HepG2 (cell line): ENCODE results near the gene PPIL3. TPM values are rescaled to one million over a fixed set of nuclear protein-coding genes. Genes with fewer than 3 reads are reported as not detected.

Experiments
- AKNA ChIP-seq: sonication (generic); formaldehyde crosslinking; IDR thresholded peaks from 2 replicates; pipeline ENCODE4 v1.4.0; 2020; ENCODE audit warnings: missing genetic modification reagents, borderline replicate concordance
- ATF6 ChIP-seq: sonication (generic); formaldehyde crosslinking; conservative IDR thresholded peaks from 2 replicates; pipeline ENCODE4 v1.4.0; 2020; ENCODE audit warnings: missing genetic modification reagents
- CENPX ChIP-seq: sonication (generic); formaldehyde crosslinking; IDR thresholded peaks from 2 replicates; pipeline ENCODE4 v1.9.0; 2021; ENCODE audit warnings: mild to moderate bottlenecking, missing genetic modification reagents, moderate library complexity
- DMAP1 ChIP-seq: IDR thresholded peaks from 2 replicates; pipeline ENCODE4 v1.6.1; 2016
- FOXO1 ChIP-seq: sonication (generic); formaldehyde crosslinking; IDR thresholded peaks from 2 replicates; pipeline ENCODE4 v1.4.0; 2020; ENCODE audit warnings: missing genetic modification reagents
- HBP1 ChIP-seq: IDR thresholded peaks from 2 replicates; pipeline ENCODE4 v1.6.1; 2016; ENCODE audit warnings: low read depth, control low read depth
- JARID2 ChIP-seq: sonication (generic); formaldehyde crosslinking; IDR thresholded peaks from 2 replicates; pipeline ENCODE4 v1.8.1; 2023; ENCODE audit warnings: missing genetic modification reagents, inconsistent platforms; ENCODE audit not compliant: insufficient replicate concordance
- KMT2A ChIP-seq: sonication (generic); formaldehyde crosslinking; IDR thresholded peaks from 2 replicates; pipeline ENCODE4 v1.4.0; 2020; ENCODE audit warnings: missing genetic modification reagents
- SALL2 ChIP-seq: sonication (generic); formaldehyde crosslinking; IDR thresholded peaks from 2 replicates; pipeline ENCODE4 v1.8.1; 2023; ENCODE audit warnings: mild to moderate bottlenecking, missing genetic modification reagents, inconsistent platforms
- SKIL ChIP-seq: sonication (generic); formaldehyde crosslinking; IDR thresholded peaks from 2 replicates; pipeline ENCODE4 v1.8.0; 2022; ENCODE audit warnings: missing genetic modification reagents, mild to moderate bottlenecking, moderate library complexity, borderline replicate concordance
- SRSF9 ChIP-seq: fragments of 200-400 bp; formaldehyde crosslinking; IDR thresholded peaks from 2 replicates; pipeline ENCODE4 v1.6.1; 2018; ENCODE audit warnings: borderline replicate concordance, mild to moderate bottlenecking, low read depth, low read length; ENCODE audit not compliant: insufficient read depth, poor library complexity, severe bottlenecking
- ZBTB25 ChIP-seq: IDR thresholded peaks from 2 replicates; pipeline ENCODE4 v1.6.1; 2018; ENCODE audit warnings: missing genetic modification reagents
- ZMAT3 ChIP-seq: sonication (generic); formaldehyde crosslinking; conservative IDR thresholded peaks from 2 replicates; pipeline ENCODE4 v1.7.0; 2021; ENCODE audit warnings: missing genetic modification reagents
- ZNF614 ChIP-seq: IDR thresholded peaks from 2 replicates; pipeline ENCODE4 v1.6.1; 2018; ENCODE audit warnings: missing biosample characterization, missing genetic modification reagents, inconsistent platforms, borderline replicate concordance
- ZNF775 ChIP-seq: sonication (generic); formaldehyde crosslinking; IDR thresholded peaks from 2 replicates; pipeline ENCODE4 v1.4.0; 2020; ENCODE audit warnings: missing genetic modification reagents, mild to moderate bottlenecking, moderate library complexity, borderline replicate concordance
- polyA plus RNA-seq, 8 experiments: library from polyadenylated mRNA; depleted of rRNA in 3 of 8; stranded (reverse) in 7 of 8; unstranded in 1 of 8; fragments of >200 nt; fragmentation: Illumina TruSeq in 4 of 8; extraction: Trizol in 4 of 8; gene quantifications; 2 replicates each; pipeline versions ENCODE4 v1.2.1 to v1.2.3, GENCODE V29; 2011 to 2016; ENCODE audit warnings: low read depth in 4 of 8, missing spikeins in 1 of 8, mixed read lengths in 1 of 8; ENCODE audit not compliant: insufficient read depth in 1 of 8
- total RNA-seq, 5 experiments: library from RNA; depleted of rRNA; stranded (reverse); fragments of >200 nt; fragmentation: Illumina TruSeq; extraction: Trizol; gene quantifications; 2 replicates each; pipeline ENCODE4 v1.2.3, GENCODE V29; 2016; ENCODE audit warnings: low read depth in 1 of 5

Gene PPIL3
- total and polyA plus RNA-seq, 2 of the 13 experiments (the other 11 are each of a cell fraction or from before 2014, with no cell fraction given) = 98.7 to 107 TPM

- TF ChIP-seq HBP1 (CRISPR knock-in tag) (peak; percentile 55; the same call in 1 of the 2 replicates), FOXO1 (peak; percentile 94), SALL2 (peak; percentile 99), ZNF614 (peak; percentile 96; the same call in 1 of the 2 replicates), SKIL (CRISPR knock-in tag) (peak; percentile 82), CENPX (no peak), KMT2A (CRISPR knock-in tag) (peak; percentile 95), JARID2 (no peak), ZNF775 (CRISPR knock-in tag) (peak; percentile 91; the same call in 1 of the 2 replicates), DMAP1 (CRISPR knock-in tag) (peak; percentile 99), ZMAT3 (CRISPR knock-in tag) (peak; percentile 88), AKNA (CRISPR knock-in tag) (peak; percentile 91; the same call in 1 of the 2 replicates), ATF6 (CRISPR knock-in tag) (0 out of 2 replicates have a peak, but pooled peaks have one; percentile 91), ZBTB25 (CRISPR knock-in tag) (peak; percentile 69), SRSF9 (no peak)
Observed at GRCh38 chr2:200864176-200865034, 24.5 kb downstream of the PPIL3 start, which contains the start of gene CLK1 (continued).
